Panc1 (cell line): ENCODE data around the gene KMT2E. TPM values are rescaled to one million over a fixed set of nuclear protein-coding genes. Genes with fewer than 3 reads are reported as not detected.

ENCODE experiments used
- ATAC-seq: fragments of 200-7000 bp; cut with Tn5 transposase; 2 replicates; pipeline ENCODE4 v1.9.1; 2020; ENCODE audit warnings: mild to moderate bottlenecking, moderate library complexity
- BruUV-seq: library from RNA; stranded (reverse); fragments of 400-500 nt; replicated peaks from 2 replicates; lab custom pipeline; 2021; lab: Mats Ljungman, UMichigan
- CTCF ChIA-PET: fragments of 300-600 bp; sonication (Branson Sonifier 250); formaldehyde crosslinking; loops from one replicate; lab custom pipeline; 2022; ENCODE audit warnings: antibody characterized with exemption; lab: Charles Lee
- POLR2A ChIA-PET: fragments of 300-600 bp; sonication (Branson Sonifier 250); formaldehyde crosslinking; loops from one replicate; lab custom pipeline; 2022; ENCODE audit warnings: antibody characterized with exemption; lab: Charles Lee
- DNase-seq: peaks from one replicate; pipeline ENCODE4 v3.0.0-alpha.2; 2010; ENCODE audit warnings: low read depth, low spot score
- H3K27ac ChIP-seq: 2 replicates; pipeline ENCODE4 v1.5.1; 2011; ENCODE audit warnings: mild to moderate bottlenecking, low read length, inconsistent platforms
- H3K27me3 ChIP-seq: fragments of 200-500 bp; sonication (Bioruptor generic); 2 replicates; pipeline ENCODE4 v1.6.0; 2014; ENCODE audit warnings: low read length, inconsistent platforms; ENCODE audit not compliant: control insufficient read depth, insufficient read depth
- H3K36me3 ChIP-seq: fragments of 200-500 bp; sonication (Bioruptor generic); 2 replicates; pipeline ENCODE4 v1.5.1; 2014; ENCODE audit warnings: inconsistent platforms, mild to moderate bottlenecking, low read length, moderate library complexity; ENCODE audit not compliant: control insufficient read depth, insufficient read depth
- H3K4me1 ChIP-seq: 2 replicates; pipeline ENCODE4 v1.5.1; 2011; ENCODE audit warnings: inconsistent platforms, mild to moderate bottlenecking, low read length, moderate library complexity; ENCODE audit not compliant: control insufficient read depth, insufficient read depth
- H3K4me3 ChIP-seq, 2 experiments: 2 replicates each; pipeline ENCODE4 v1.5.1; 2011 to 2012; ENCODE audit warnings: low read depth in 2 of 2, low read length in 2 of 2, mild to moderate bottlenecking in 2 of 2, inconsistent platforms in 1 of 2, moderate library complexity in 1 of 2
- H3K9me3 ChIP-seq: fragments of 200-500 bp; sonication (Bioruptor generic); 2 replicates; pipeline ENCODE4 v1.5.1; 2014; ENCODE audit warnings: low read depth, mild to moderate bottlenecking, inconsistent platforms, low read length, moderate library complexity; ENCODE audit not compliant: control insufficient read depth, insufficient read depth
- CTCF ChIP-seq: fragments of 450-650 bp; IDR thresholded peaks from 2 replicates; pipeline ENCODE4 v1.5.1; 2017; ENCODE audit warnings: mild to moderate bottlenecking
- POLR2AphosphoS5 ChIP-seq: IDR thresholded peaks from 2 replicates; pipeline ENCODE4 v1.6.1; 2012; ENCODE audit warnings: mild to moderate bottlenecking, low read depth, low read length, moderate library complexity
- REST ChIP-seq, 2 experiments: IDR thresholded peaks; 2 replicates each; pipeline ENCODE4 v1.6.1; 2011 to 2012; ENCODE audit warnings: low read depth in 2 of 2, control low read depth in 1 of 2, low read length in 1 of 2, mild to moderate bottlenecking in 1 of 2, moderate library complexity in 1 of 2; ENCODE audit not compliant: insufficient read depth in 1 of 2
- SIN3A ChIP-seq: IDR thresholded peaks from 2 replicates; pipeline ENCODE4 v1.6.1; 2012; ENCODE audit warnings: low read depth, mild to moderate bottlenecking, low read length, moderate library complexity, borderline replicate concordance; ENCODE audit not compliant: insufficient read depth
- TCF7L2 ChIP-seq: IDR thresholded peaks from 2 replicates; pipeline ENCODE4 v1.6.1; 2011; ENCODE audit warnings: mild to moderate bottlenecking, low read depth, low read length, inconsistent platforms
- in situ Hi-C: cut with HindIII; loops from 2 replicates; pipeline ENCODE4 v1.10.0; 2016; ENCODE audit warnings: low sequenced_read_pairs, low pct_unique_long_range_greater_than_20kb
- intact Hi-C: fragments of 100-400 bp; cut with micrococcal nuclease; formaldehyde crosslinking; loops from one replicate; pipeline ENCODE4 v1.10.0; 2022; ENCODE audit not compliant: unreplicated experiment
- total RNA-seq: library from RNA; stranded (reverse); gene quantifications from one replicate; pipeline ENCODE4 v1.2.1, GENCODE V29; 2021; ENCODE audit not compliant: unreplicated experiment

KMT2E gene
- total RNA-seq, 1 experiment from 2014 or later: 51.4 TPM

GRCh38 chr7:104968648-104969047, 45.4 kb upstream of the KMT2E start:
- no peaks in the 10 kb centered on the region for H3K27me3 ChIP-seq
- CTCF ChIA-PET: interaction anchor here (0.6 kb wide), 1 partner anchor 13 kb away, joined by 3 read pairs; no protein-coding TSS in a partner anchor
- DNase-seq (no peak), ATAC-seq (no peak)
- no peak overlapping the region for H3K4me3 ChIP-seq
- H3K4me1 ChIP-seq: no peaks in the 10 kb centered on the region
- no peaks in the 10 kb centered on the region for H3K36me3 ChIP-seq
- POLR2A ChIA-PET: interaction anchor here (0.6 kb wide), 1 partner anchor 440 kb away, joined by 5 read pairs; no protein-coding TSS in a partner anchor
- no peak overlapping the region for H3K27ac ChIP-seq
- H3K9me3 ChIP-seq: no peaks in the 10 kb centered on the region
- no TSS peak for BruUV-seq
- in situ Hi-C loops (no loop called here), intact Hi-C loops (no loop called here)
- TF ChIP-seq SIN3A: no peak
- TF ChIP-seq TCF7L2: no peak
- TF ChIP-seq POLR2AphosphoS5: no peak
- TF ChIP-seq REST (IDR thresholded peaks at IDR 0.05; ENCODE audit: insufficient read depth in 1 of 2, low read depth in 2 of 2, low read length in 1 of 2): no peak
- no peak for TF ChIP-seq CTCF

- Histone ChIP-seq H3K27me3 (no peaks in the 10 kb centered on the region), H3K4me1 (no peaks in the 10 kb centered on the region), H3K9me3 (no peaks in the 10 kb centered on the region), H3K4me3 (no peak overlapping the region), H3K36me3 (no peaks in the 10 kb centered on the region), H3K27ac (no peak overlapping the region)
- intact Hi-C loops (no loop called here), in situ Hi-C loops (no loop called here)
- no peak for ATAC-seq
- BruUV-seq: no TSS peak
- POLR2A ChIA-PET: no interaction called here
- no peak for DNase-seq
- CTCF ChIA-PET: no interaction called here
- no peak for TF ChIP-seq TCF7L2
- no peak for TF ChIP-seq SIN3A
- no peak for TF ChIP-seq CTCF
- TF ChIP-seq POLR2AphosphoS5: no peak
- TF ChIP-seq REST (IDR thresholded peaks at IDR 0.05; ENCODE audit: insufficient read depth in 1 of 2, low read depth in 2 of 2, low read length in 1 of 2): no peak
Observed at GRCh38 chr7:104969183-104969582, 44.8 kb upstream of the KMT2E start.
